IMR-90 (cell line): ENCODE measurements around the gene AXL. TPM values are rescaled to one million over a fixed set of nuclear protein-coding genes. Genes with fewer than 3 reads are reported as not detected.

Source experiments
- ATAC-seq: fragments of 200-7000 bp; cut with Tn5 transposase; 2 replicates; pipeline ENCODE4 v1.9.1; 2020; ENCODE audit warnings: low read depth, mild to moderate bottlenecking, moderate library complexity
- BruUV-seq: library from RNA; stranded (reverse); fragments of 400-500 nt; replicated peaks from 2 replicates; lab custom pipeline; 2021; lab: Mats Ljungman, UMichigan
- CTCF ChIA-PET: fragments of 300-600 bp; formaldehyde crosslinking; extraction: SDS; loops from one replicate; lab custom pipeline; 2021; ENCODE audit warnings: antibody characterized with exemption; lab: Yijun Ruan, JAX
- POLR2A ChIA-PET: fragments of 300-600 bp; sonication (Branson Sonifier 250); formaldehyde crosslinking; loops from one replicate; lab custom pipeline; 2022; ENCODE audit warnings: antibody characterized with exemption; ENCODE audit not compliant: unreplicated experiment; lab: Charles Lee
- DNase-seq: peaks from one replicate; pipeline ENCODE4 v3.0.0; 2013
- H2AFZ ChIP-seq: replicated peaks from 2 replicates; pipeline ENCODE3; 2013; ENCODE audit warnings: low read length, mild to moderate bottlenecking; ENCODE audit not compliant: poor library complexity
- H2AK5ac ChIP-seq: 2 replicates; pipeline ENCODE4 v1.6.1; 2013; ENCODE audit warnings: low read depth, low read length, inconsistent platforms
- H2AK9ac ChIP-seq: replicated peaks from 2 replicates; pipeline ENCODE3; 2013; ENCODE audit warnings: mild to moderate bottlenecking, low read depth, low read length, moderate library complexity; ENCODE audit not compliant: poor library complexity
- H2BK120ac ChIP-seq: 2 replicates; pipeline ENCODE4 v1.6.1; 2013; ENCODE audit warnings: low read depth, low read length, inconsistent platforms
- H2BK15ac ChIP-seq: 3 replicates; pipeline ENCODE4 v1.6.1; 2013; ENCODE audit warnings: low read depth, low read length, inconsistent platforms
- H2BK20ac ChIP-seq: 2 replicates; pipeline ENCODE4 v1.6.1; 2013; ENCODE audit warnings: low read depth, mild to moderate bottlenecking, inconsistent platforms, low read length, moderate library complexity
- H2BK5ac ChIP-seq: 2 replicates; pipeline ENCODE4 v1.6.1; 2013; ENCODE audit warnings: mild to moderate bottlenecking, low read depth, low read length, inconsistent platforms; ENCODE audit not compliant: poor library complexity, severe bottlenecking
- H3K14ac ChIP-seq: replicated peaks from 2 replicates; pipeline ENCODE4 v1.6.1; 2013; ENCODE audit warnings: low read depth, low read length, inconsistent platforms
- H3K18ac ChIP-seq: 2 replicates; pipeline ENCODE4 v1.6.1; 2013; ENCODE audit warnings: low read depth, low read length, control low read depth
- H3K23ac ChIP-seq: 2 replicates; pipeline ENCODE4 v1.6.1; 2013; ENCODE audit warnings: low read depth, low read length, inconsistent platforms
- H3K27ac ChIP-seq: 2 replicates; pipeline ENCODE4 v1.5.1; 2013; ENCODE audit warnings: mild to moderate bottlenecking, control low read depth, low read length; ENCODE audit not compliant: insufficient read depth
- H3K27me3 ChIP-seq: 2 replicates; pipeline ENCODE4 v1.6.1; 2013; ENCODE audit warnings: low read length; ENCODE audit not compliant: control insufficient read depth, insufficient read depth
- H3K36me3 ChIP-seq: 2 replicates; pipeline ENCODE4 v1.6.1; 2013; ENCODE audit warnings: low read length, mixed read lengths; ENCODE audit not compliant: control insufficient read depth, insufficient read depth
- H3K4ac ChIP-seq: 2 replicates; pipeline ENCODE4 v1.6.1; 2013; ENCODE audit warnings: low read depth, low read length, inconsistent platforms
- H3K4me1 ChIP-seq: 2 replicates; pipeline ENCODE4 v1.6.1; 2013; ENCODE audit warnings: low read length, mixed read lengths; ENCODE audit not compliant: control insufficient read depth, insufficient read depth
- H3K4me2 ChIP-seq: 2 replicates; pipeline ENCODE4 v1.6.1; 2013; ENCODE audit warnings: low read depth, mild to moderate bottlenecking, control low read depth, low read length, moderate library complexity
- H3K4me3 ChIP-seq: 2 replicates; pipeline ENCODE4 v1.5.1; 2013; ENCODE audit warnings: low read depth, mild to moderate bottlenecking, control low read depth, low read length, moderate library complexity; ENCODE audit not compliant: insufficient read depth
- H3K56ac ChIP-seq: 2 replicates; pipeline ENCODE4 v1.6.1; 2013; ENCODE audit warnings: low read length, inconsistent platforms; ENCODE audit not compliant: insufficient read depth; ENCODE audit errors: extremely low read depth
- H3K79me1 ChIP-seq, 2 experiments: 2 replicates each; pipeline ENCODE4 v1.6.1; 2013; ENCODE audit warnings: low read length in 2 of 2, inconsistent platforms in 1 of 2, low read depth in 1 of 2
- H3K9ac ChIP-seq: 2 replicates; pipeline ENCODE4 v1.6.1; 2013; ENCODE audit warnings: low read depth, low read length, control low read depth
- H3K9me1 ChIP-seq: 2 replicates; pipeline ENCODE4 v1.6.1; 2013; ENCODE audit warnings: low read length, inconsistent platforms; ENCODE audit not compliant: insufficient read depth
- H3K9me3 ChIP-seq: 2 replicates; pipeline ENCODE4 v1.6.1; 2013; ENCODE audit warnings: low read length; ENCODE audit not compliant: control insufficient read depth, insufficient read depth
- H4K20me1 ChIP-seq: 2 replicates; pipeline ENCODE4 v1.6.1; 2013; ENCODE audit warnings: low read length, inconsistent platforms; ENCODE audit not compliant: insufficient read depth
- H4K5ac ChIP-seq: 2 replicates; pipeline ENCODE4 v1.6.1; 2013; ENCODE audit warnings: mild to moderate bottlenecking, low read depth, low read length, control low read depth
- H4K8ac ChIP-seq, 2 experiments: 2 replicates each; pipeline ENCODE4 v1.6.1; 2013; ENCODE audit warnings: low read depth in 2 of 2, low read length in 2 of 2, control low read depth in 1 of 2, inconsistent platforms in 1 of 2
- H4K91ac ChIP-seq: 2 replicates; pipeline ENCODE4 v1.6.1; 2013; ENCODE audit warnings: low read depth, low read length, inconsistent platforms; ENCODE audit not compliant: insufficient read depth
- CHD1 ChIP-seq: IDR thresholded peaks from 2 replicates; pipeline ENCODE4 v1.6.1; 2012; ENCODE audit warnings: low read depth, low read length, improper control_type of control experiment
- WGBS, 2 experiments: methylation state at CpG; one replicate each; pipeline versions ENCODE4 v1.1.5 to v1.1.7; 2013; ENCODE audit warnings: missing lambda C conversion rate in 2 of 2; ENCODE audit not compliant: insufficient read length in 1 of 2; ENCODE audit errors: extremely low coverage in 2 of 2; 5-methylcytosine and 5-hydroxymethylcytosine counted together
- dilution Hi-C: fragments of 300-500 bp; cut with HindIII; formaldehyde crosslinking; loops from one replicate; pipeline ENCODE4 v1.14.3; 2018; ENCODE audit warnings: low sequenced_read_pairs; ENCODE audit not compliant: unreplicated experiment
- in situ Hi-C: fragments of 300-500 bp; cut with MboI; formaldehyde crosslinking; loops from 3 replicates; pipeline ENCODE4 v1.14.3; 2019; ENCODE audit warnings: low sequenced_read_pairs, inconsistent platforms, mixed read lengths
- intact Hi-C: fragments of 100-400 bp; cut with micrococcal nuclease; formaldehyde crosslinking; loops from 2 replicates; pipeline ENCODE4 v1.10.0; 2022
- polyA plus RNA-seq, 3 experiments: library from polyadenylated mRNA; depleted of rRNA; stranded (reverse); fragments of >200 nt; gene quantifications; 2 replicates each; pipeline ENCODE4 v1.2.3, GENCODE V29; 2012; ENCODE audit warnings: low replicate concordance in 1 of 3
- total RNA-seq: library from RNA; depleted of rRNA; stranded (reverse); fragments of >200 nt; gene quantifications from 2 replicates; pipeline ENCODE4 v1.2.3, GENCODE V29; 2012
- TF ChIP-seq, protein P1 (sequence below): fragments of 150-350 bp; IDR thresholded peaks from 2 replicates; pipeline ENCODE4 v1.6.1; 2016; ENCODE audit warnings: low read depth, mild to moderate bottlenecking, low read length, moderate library complexity, borderline replicate concordance

Gene AXL
- total and polyA plus RNA-seq, 2 of the 4 experiments (the other 2 are of a cell fraction), result 212 to 466 TPM

- no peaks in the 10 kb centered on the region for H3K27me3 ChIP-seq
- H2BK15ac ChIP-seq, result no peak overlapping the region
- no peak for TF ChIP-seq CHD1
- TF ChIP-seq, protein P1, sequence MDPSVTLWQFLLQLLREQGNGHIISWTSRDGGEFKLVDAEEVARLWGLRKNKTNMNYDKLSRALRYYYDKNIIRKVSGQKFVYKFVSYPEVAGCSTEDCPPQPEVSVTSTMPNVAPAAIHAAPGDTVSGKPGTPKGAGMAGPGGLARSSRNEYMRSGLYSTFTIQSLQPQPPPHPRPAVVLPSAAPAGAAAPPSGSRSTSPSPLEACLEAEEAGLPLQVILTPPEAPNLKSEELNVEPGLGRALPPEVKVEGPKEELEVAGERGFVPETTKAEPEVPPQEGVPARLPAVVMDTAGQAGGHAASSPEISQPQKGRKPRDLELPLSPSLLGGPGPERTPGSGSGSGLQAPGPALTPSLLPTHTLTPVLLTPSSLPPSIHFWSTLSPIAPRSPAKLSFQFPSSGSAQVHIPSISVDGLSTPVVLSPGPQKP, result no peak
- H3K14ac ChIP-seq, result no peak overlapping the region
- H4K91ac ChIP-seq, result no peak overlapping the region
- POLR2A ChIA-PET, result no interaction called here
- no TSS peak for BruUV-seq
- no peak overlapping the region for H4K5ac ChIP-seq
- H3K9ac ChIP-seq, result no peak overlapping the region
- no peak overlapping the region for H4K8ac ChIP-seq
- peaks cover 24 to 48% of the 10 kb centered on the region in 2 experiments for H3K79me1 ChIP-seq
- no peak overlapping the region for H3K18ac ChIP-seq
- no peak overlapping the region for H2AK9ac ChIP-seq
- in situ Hi-C loops (no loop called here), dilution Hi-C loops (no loop called here), intact Hi-C loops (no loop called here)
- no peak overlapping the region for H2BK120ac ChIP-seq
- H4K20me1 ChIP-seq, result peaks cover 36% of the 10 kb centered on the region
- CTCF ChIA-PET, result no interaction called here
- no peak overlapping the region for H3K23ac ChIP-seq
- no peak overlapping the region for H3K27ac ChIP-seq
- H3K36me3 ChIP-seq, result peaks cover 71% of the 10 kb centered on the region
- H2AK5ac ChIP-seq, result no peak overlapping the region
- H2BK20ac ChIP-seq, result no peak overlapping the region
- H3K4me3 ChIP-seq, result no peak overlapping the region
- ATAC-seq (no peak), DNase-seq (no peak)
- no peaks in the 10 kb centered on the region for H3K9me3 ChIP-seq
- WGBS, 2 experiments, result 90% methylated on average over 8 of the region's 21 CpGs; no CpG with 5 or more reads in 1 of the 2 experiments
- H3K9me1 ChIP-seq, result peaks cover 19% of the 10 kb centered on the region
- no peak overlapping the region for H3K4ac ChIP-seq
- H2BK5ac ChIP-seq, result no peak overlapping the region
- H3K4me2 ChIP-seq, result no peak overlapping the region
- H3K4me1 ChIP-seq, result peaks cover 20% of the 10 kb centered on the region
- H3K56ac ChIP-seq, result no peak overlapping the region
- H2AFZ ChIP-seq, result no peak overlapping the region
Observed at GRCh38 chr19:41302624-41303351, 83.8 kb downstream of the AXL start.
